ELR (cell line): ENCODE measurements around the gene COTL1.

Source experiments
- DNase-seq: peaks from one replicate; pipeline ENCODE4 v3.0.0-alpha.2; 2015; ENCODE audit warnings: low read depth

The COTL1 gene

GRCh38 chr16:84614073-84614459 lies 3.8 kb downstream of the COTL1 start:
- no peak for DNase-seq

DNA sequence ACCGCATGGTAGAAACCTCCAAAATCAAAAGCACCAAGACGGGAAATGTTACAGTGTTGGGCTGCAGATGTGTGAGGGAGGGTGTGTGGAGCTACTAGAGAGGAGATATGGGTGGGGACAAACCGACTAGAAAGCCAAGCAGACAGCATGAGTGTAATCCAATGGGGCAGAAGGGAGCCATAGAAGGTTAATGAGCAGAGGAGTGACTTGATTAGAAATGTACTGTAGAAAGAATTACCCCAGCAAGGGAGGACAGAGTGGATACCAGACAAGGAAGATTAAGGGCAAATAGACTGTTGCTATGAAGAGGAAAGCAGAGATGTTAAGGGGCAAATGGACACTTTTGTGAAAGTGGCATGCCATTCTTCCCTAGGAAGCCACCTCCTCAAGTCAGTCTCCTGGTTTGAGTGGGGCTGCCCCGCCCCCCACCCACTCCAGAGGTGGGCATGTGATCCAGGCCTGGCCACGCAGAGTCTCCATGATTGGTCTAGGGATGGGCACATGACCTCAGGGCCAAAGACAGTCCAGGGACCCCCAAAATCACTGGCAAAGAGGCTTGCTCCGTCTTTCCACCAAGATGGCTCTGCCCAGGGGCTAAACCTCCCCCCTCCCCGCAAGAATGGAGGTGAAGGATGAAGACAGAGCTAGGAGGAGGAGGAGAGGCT lies 4.3 kb downstream of the COTL1 start:
- no peak for DNase-seq

DNA sequence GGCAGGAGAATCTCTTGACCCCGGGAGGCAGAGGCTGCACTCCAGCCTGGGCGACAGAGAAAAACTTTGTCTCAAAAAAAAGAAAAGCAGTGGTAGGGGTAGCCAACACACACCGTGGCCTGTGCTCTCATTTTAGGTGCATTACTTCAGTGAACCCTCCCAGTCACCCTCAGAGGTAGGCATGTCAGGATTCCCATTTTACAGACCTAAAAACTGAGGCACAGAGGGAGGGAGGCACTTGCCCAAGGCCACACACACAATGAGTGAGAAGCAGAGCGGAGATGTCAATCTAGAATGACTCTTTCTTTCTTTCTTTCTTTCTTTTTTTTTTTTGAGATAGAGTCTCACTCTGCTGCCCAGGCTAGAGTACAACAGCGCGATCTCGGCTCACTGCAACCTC lies 5.2 kb downstream of the COTL1 start:
- no peak for DNase-seq

GRCh38 chr16:84611041-84611440 lies 6.8 kb downstream of the COTL1 start:
- no peak for DNase-seq

DNA sequence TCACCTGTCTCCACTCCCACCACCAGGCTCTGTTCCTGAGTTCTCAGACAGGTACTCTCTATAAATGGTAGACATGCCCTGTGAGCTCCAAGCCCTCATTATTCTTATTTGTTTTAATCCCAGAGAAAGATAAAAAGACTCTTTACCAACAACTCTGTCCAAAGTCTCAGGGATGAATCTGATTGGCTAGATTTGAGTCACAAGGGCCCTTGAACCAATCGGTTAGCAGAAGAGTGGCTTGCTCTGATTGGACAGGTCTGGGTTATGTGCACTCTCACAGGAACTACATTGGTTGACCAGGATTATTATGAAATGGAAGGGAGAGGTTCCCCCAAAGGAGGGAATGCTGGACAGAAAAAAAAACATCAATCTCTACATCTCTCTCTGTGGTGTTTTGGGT lies 7.5 kb downstream of the COTL1 start:
- peak; percentile 48 for DNase-seq

- no peak for DNase-seq
These were observed 8.2 kb downstream of the COTL1 start for GRCh38 chr16:84609563-84610177.

- no peak for DNase-seq
These were observed 9.6 kb downstream of the COTL1 start for GRCh38 chr16:84608282-84608681.

GRCh38 chr16:84607694-84608093 lies 10.2 kb downstream of the COTL1 start:
- DNase-seq = no peak

- DNase-seq = no peak
These were observed 10.8 kb downstream of the COTL1 start for GRCh38 chr16:84607061-84607460.

DNA sequence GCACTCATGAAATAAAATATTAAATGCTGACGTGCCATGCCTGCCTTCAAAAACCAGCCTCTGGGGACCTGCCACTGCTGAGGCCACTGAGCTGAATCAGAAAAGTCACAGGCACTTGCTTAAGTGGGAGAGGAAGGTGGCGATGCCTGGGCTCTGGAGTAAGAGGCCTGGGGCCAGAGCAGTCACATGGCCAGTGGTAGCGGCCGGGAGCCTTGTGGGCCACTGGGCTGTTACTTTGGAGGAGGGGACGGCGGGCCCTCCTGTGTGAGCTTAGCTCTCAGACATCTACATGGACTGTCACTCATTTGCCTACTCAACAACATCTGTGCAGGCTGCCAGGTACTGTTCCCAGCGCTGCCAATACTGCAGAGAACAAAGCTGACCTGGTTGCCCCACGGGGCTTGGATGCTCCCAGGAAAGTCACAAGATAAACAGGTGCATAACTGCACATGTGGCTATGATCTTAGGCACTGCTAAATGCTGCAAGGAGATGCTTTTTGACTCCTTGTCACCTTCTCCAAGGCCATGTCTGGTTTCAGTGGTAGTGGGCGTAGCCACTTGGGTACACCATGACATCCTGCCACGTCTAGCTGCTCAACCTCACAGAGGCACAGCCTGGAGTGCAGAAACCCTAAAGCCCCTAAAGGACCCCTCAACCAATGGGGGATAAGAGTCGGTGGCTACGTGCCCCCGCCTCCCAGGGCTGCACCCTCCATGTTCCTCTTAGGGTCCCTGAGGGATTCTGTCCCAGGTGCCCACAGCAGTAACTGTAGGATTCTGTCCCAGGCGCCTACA lies 11.6 kb downstream of the COTL1 start:
- no peak for DNase-seq

DNA sequence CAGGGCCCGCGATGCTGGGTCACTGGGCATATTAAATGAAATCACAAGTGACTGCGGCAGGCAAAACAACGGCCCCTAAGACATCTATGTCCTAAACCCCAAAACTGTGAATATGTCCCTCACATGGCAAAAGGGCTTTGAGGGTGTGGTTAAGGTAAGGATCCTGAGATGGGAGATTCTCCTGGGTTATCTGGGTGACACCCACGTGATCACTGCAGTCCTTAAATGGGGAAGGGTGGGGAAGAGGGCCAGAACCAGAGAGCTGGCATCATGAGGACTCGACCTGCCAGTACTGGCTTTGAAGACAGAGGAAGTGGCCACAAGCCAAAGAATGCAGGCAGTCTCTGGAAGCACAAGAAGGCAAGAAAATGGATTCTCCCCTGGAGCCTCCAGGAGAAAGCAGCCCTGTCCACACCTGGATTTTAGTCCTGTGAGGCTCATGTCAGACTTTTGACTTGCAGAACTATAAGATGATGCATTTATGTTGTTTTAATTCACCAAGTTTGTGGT lies 12.5 kb downstream of the COTL1 start:
- peak; percentile 34 for DNase-seq

DNA sequence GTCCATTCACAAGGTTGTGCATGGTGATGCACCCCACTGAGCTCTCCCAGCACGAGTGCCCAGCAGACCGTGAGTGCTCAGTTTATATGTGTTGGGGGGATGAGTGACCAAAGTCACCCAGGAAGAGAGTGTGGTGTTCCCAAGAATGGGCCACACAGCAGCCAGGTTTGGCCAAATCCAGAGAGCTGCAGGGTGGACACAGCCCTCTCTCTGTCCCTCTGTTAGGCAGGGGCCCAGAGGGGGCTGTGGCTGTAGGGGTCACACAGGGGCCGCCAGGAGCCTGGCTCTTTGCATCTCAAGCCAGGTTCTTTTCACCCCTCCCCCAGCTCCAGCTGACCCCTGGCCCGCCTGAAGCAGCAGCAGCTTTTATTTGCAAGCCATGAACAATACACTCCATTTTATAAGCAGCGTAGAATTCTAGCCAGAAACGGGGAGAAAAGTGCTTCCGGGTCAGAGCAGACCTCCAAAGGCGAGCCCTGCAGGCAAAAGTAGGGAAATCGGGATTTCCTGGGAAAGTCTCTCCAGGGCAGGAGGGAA lies 13.3 kb downstream of the COTL1 start:
- no peak for DNase-seq

DNA sequence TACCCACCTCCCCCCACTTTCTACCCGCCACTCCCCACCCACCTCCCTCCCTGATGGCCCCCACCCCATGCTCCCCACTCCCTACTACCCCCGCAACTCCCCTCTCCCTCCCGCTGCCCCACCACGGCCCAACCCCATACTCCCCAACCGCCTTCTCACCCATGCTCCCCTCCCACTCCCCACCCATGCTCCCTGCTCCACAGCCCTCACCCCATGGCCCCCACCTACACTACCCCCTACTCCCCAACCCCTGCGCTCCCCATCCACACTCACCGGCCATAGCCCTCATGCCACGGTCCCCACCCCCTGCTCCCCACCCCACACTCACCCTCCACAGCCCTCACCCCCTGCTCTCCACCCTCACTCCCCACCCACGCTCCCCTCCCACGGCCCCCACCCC lies 13.9 kb downstream of the COTL1 start:
- DNase-seq = no peak

DNA sequence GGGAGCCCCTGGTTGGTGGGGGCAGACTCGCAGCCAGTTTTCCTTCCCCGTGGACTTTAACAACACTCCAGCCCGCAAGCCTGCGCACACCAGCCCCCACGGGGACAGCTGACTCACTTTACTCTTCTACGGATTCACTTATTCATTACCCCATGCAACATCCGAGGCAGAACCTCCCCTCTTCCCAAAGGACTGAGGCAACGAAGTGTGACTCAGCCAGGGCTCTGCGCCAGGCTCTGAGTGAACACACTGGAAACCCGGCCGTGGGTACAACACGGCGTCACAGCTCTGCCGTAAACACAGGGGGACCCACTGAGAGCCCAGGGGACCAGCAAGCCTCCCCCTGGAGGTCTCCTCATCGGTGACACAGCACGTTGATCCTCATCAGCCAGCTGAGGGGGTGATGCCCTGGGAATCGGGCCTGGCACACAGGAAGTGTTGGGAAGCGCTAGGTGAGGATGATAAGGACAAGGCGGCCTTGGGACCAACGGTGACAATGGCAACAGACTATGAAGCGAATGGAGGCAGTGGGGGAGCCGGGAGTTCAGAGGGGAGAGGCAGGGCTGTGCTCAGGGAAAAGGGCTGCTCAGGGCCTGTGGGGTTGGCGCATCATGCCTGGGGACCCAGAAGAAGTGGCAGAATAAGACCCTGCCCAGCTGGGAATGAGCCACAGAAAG lies 14.6 kb downstream of the COTL1 start:
- peak; percentile 99 for DNase-seq

DNA sequence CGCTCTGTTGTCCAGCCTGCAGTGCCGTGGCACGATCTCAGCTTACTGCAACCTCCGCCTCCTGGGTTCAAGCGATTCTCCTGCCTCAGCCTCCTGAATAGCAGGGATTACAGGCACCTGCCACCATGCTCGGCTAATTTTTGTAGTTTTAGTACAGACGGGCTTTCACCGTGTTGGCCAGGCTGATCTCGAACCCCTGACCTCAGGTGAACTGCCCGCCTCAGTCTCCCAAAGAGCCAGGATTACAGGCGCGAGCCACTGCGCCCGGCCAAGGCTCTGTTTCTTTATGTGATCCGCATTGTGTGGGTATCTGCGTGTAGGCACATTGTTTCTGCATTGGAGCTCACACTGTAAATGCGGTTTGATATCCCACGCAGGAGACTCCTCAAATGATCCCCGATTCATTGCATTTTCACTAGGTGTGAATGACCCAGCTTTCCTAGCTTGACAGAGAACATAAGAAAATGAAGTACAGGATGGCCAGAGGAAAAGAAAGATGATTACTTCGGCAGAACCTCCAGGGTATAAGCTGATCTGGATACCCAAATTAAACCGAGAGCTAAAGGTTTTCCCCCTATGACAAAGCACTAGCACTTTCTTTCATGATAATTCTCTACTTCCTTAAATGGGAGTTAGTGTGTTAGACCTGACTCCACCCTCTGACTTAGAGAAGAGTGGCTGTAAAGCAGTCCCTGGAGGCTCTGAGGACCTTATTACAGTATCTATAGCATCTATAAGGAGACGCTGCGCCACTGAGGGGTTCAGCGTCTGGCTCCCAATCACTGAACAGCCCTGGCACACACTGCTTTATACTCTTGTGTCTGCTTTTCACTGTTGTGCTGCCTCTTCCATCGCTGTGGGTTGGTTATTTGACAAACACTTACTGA lies 17.3 kb downstream of the COTL1 start:
- no peak for DNase-seq

GRCh38 chr16:84599521-84600202 lies 18.2 kb downstream of the COTL1 start:
- peak; percentile 75 for DNase-seq

- no peak for DNase-seq
These were observed 19.5 kb downstream of the COTL1 start for GRCh38 chr16:84598360-84598759.

- DNase-seq = no peak
These were observed 19.9 kb downstream of the COTL1 start for GRCh38 chr16:84597931-84598351.

- no peak for DNase-seq
These were observed 20.4 kb downstream of the COTL1 start for GRCh38 chr16:84597528-84597896.

DNA sequence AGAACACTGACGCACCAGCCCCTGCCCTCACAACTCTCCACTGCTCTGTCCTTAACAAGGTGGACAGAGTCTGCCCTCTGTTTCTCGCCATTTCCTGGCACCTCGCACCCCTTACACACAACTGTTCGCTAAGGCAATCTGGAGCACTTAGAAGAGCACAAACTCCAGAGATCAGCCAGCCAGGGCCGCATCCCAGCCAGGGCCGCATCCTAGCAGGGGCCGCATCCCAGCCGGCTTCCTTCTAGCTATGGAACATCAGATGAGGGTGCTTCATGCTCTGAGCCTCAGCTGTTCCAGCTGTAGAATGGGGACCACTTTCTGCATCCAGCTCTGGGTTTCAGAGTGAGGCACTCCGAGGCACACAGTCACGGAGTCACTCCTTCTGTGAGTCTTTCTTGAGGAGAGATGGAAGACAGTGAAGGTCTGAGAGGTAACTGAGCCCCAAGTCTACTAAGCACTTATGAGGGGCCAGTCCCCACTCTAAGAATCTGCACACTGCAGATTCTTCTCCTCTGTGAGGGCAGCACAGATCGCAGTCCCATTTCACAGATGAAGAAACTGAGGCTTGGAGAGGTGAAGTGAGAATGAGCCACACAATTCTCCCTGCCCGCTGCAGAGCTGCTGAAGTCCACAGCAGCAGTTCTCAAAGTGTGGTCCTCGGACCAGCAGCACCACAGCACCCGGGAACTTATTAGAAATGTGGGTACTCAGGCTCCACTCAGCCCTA lies 20.9 kb downstream of the COTL1 start:
- no peak for DNase-seq
